Gastroesophageal sphincter (tissue), 3 donors: ENCODE measurements around the gene KRTAP4-8.

Source experiments
- EP300 ChIP-seq: sonication (generic); formaldehyde crosslinking; IDR thresholded peaks from one replicate; pipeline ENCODE4 v1.6.1; 2017; ENCODE audit warnings: antibody characterized with exemption, mild to moderate bottlenecking
- POLR2A ChIP-seq, 2 donors: fragments of 450-650 bp; IDR thresholded peaks; one replicate each; pipeline ENCODE4 v1.6.1; 2017; ENCODE audit warnings: antibody characterized with exemption in 2 of 2, mild to moderate bottlenecking in 2 of 2, moderate library complexity in 1 of 2
- POLR2AphosphoS5 ChIP-seq: sonication (generic); formaldehyde crosslinking; IDR thresholded peaks from one replicate; pipeline ENCODE4 v1.6.1; 2017; ENCODE audit warnings: antibody characterized with exemption
- TF ChIP-seq, protein P1 (sequence below), 4 experiments: fragments of 200-600 bp in 2 of 4; fragments of 450-650 bp in 2 of 4; sonication (generic) in 1 of 4; IDR thresholded peaks; one replicate each; pipeline ENCODE4 v1.5.1; 2017 to 2019; ENCODE audit warnings: antibody characterized with exemption in 4 of 4, mild to moderate bottlenecking in 2 of 4, moderate library complexity in 2 of 4

DNA sequence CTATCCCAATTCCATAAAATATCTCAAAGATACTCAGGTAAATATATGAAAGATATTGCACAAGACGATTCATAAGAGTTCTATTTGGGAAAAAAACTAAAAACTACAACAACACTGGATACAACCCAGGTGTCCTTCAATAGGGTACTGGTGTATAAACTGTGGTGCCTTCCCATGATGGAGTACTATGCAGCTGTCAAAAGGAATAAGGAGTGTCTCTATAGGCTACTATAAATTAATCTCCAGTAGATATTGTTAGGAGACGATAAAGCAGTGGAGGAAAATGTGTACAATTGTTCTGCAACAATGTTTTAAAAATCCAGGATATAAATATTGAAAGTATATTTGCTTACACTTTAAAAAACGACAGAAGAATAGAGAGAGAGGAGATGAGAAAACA is 28.5 kb upstream of the KRTAP4-8 start:
- TF ChIP-seq, protein P1, sequence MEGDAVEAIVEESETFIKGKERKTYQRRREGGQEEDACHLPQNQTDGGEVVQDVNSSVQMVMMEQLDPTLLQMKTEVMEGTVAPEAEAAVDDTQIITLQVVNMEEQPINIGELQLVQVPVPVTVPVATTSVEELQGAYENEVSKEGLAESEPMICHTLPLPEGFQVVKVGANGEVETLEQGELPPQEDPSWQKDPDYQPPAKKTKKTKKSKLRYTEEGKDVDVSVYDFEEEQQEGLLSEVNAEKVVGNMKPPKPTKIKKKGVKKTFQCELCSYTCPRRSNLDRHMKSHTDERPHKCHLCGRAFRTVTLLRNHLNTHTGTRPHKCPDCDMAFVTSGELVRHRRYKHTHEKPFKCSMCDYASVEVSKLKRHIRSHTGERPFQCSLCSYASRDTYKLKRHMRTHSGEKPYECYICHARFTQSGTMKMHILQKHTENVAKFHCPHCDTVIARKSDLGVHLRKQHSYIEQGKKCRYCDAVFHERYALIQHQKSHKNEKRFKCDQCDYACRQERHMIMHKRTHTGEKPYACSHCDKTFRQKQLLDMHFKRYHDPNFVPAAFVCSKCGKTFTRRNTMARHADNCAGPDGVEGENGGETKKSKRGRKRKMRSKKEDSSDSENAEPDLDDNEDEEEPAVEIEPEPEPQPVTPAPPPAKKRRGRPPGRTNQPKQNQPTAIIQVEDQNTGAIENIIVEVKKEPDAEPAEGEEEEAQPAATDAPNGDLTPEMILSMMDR (IDR thresholded peaks at IDR 0.05), result no peak
- TF ChIP-seq POLR2A (IDR thresholded peaks at IDR 0.05) (no peak), EP300 (no peak), POLR2AphosphoS5 (no peak)
